Activated naive CD4-positive, alpha-beta T cell treated with anti-CD3 and anti-CD28 coated beads for 36 hours (primary cell): ENCODE measurements around the gene NKX6-2. TPM values are rescaled to one million over a fixed set of nuclear protein-coding genes. Genes with fewer than 3 reads are reported as not detected.

ENCODE experiments used
- CTCF ChIA-PET: fragments of 350-600 bp; sonication (Branson Sonifier 250); formaldehyde crosslinking; loops from one replicate; lab custom pipeline; 2021; ENCODE audit warnings: antibody characterized with exemption; lab: Charles Lee
- DNase-seq: peaks from one replicate; pipeline ENCODE4 v3.0.0-alpha.2; 2020
- H3K27ac Mint-ChIP-seq: one replicate; pipeline ENCODE4 v1.8.0; 2021; ENCODE audit warnings: mild to moderate bottlenecking, mixed read lengths
- H3K27me3 Mint-ChIP-seq: one replicate; pipeline ENCODE4 v1.8.0; 2021; ENCODE audit warnings: low read depth, mixed read lengths
- H3K36me3 Mint-ChIP-seq: one replicate; pipeline ENCODE4 v1.8.0; 2021; ENCODE audit warnings: low read depth, mixed read lengths
- H3K4me1 Mint-ChIP-seq: one replicate; pipeline ENCODE4 v1.8.0; 2021; ENCODE audit warnings: low read depth, mixed read lengths
- H3K4me3 Mint-ChIP-seq: one replicate; pipeline ENCODE4 v1.8.0; 2021; ENCODE audit warnings: mild to moderate bottlenecking, moderate library complexity, mixed read lengths
- H3K9me3 Mint-ChIP-seq: one replicate; pipeline ENCODE4 v1.8.0; 2021; ENCODE audit warnings: mixed read lengths
- intact Hi-C: fragments of 100-400 bp; cut with micrococcal nuclease; formaldehyde crosslinking; loops from one replicate; pipeline ENCODE4 v1.15.1; 2023
- total RNA-seq, 2 experiments: library from RNA; stranded (reverse); gene quantifications; one replicate each; pipeline ENCODE4 v1.2.3, GENCODE V29; 2021

NKX6-2 gene
- total RNA-seq, 2 experiments from 2014 or later, result not detected

DNA sequence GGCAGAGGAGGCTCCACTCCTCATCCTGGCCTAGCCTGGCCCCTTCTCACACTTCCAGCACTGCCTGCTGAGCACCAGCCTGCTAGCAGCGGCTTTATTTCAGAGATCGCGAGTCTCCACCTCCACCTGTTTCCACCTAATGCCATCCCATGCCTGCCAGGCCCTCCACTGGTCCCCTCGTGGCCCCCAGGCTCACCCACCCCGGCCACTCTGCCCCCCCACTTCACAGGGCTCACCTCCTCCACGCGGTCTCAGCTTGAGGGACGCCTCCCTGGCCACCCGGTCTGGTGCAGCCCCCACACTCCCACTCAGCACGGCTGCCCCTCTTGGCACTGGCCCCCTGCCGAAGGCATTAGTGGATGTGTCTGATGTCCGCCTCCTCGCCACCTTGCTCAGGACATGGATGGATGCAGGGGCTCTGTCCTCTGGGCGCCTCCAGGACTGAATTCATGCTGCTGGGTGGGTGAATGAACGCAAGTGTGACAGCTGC is 3.8 kb upstream of the NKX6-2 start:
- Mint-ChIP-seq H3K9me3 (no peaks in the 10 kb centered on the region), H3K4me1 (no peaks in the 10 kb centered on the region)
- CTCF ChIA-PET, result interaction anchor here (1.4 kb wide), 1 partner anchor 134 kb away, joined by 3 read pairs; no protein-coding TSS in a partner anchor

GRCh38 chr10:132788831-132789219 is 2.9 kb upstream of the NKX6-2 start:
- Mint-ChIP-seq H3K4me3 (no peak overlapping the region), H3K9me3 (no peaks in the 10 kb centered on the region), H3K27me3 (peaks cover 17% of the 10 kb centered on the region), H3K27ac (no peak overlapping the region), H3K4me1 (no peaks in the 10 kb centered on the region), H3K36me3 (no peaks in the 10 kb centered on the region)
- CTCF ChIA-PET, result no interaction called here
- DNase-seq, result no peak
- intact Hi-C loops, result loop anchor here (1.0 to 2.0 kb wide), 2 partner anchors 135 to 330 kb away; no protein-coding TSS in a partner anchor

More for the DNA sequence above, 3.8 kb upstream of the NKX6-2 start:
- no peak overlapping the region for H3K4me3 Mint-ChIP-seq
- no peak for DNase-seq
- H3K27me3 Mint-ChIP-seq, result peaks cover 15% of the 10 kb centered on the region
- no peaks in the 10 kb centered on the region for H3K36me3 Mint-ChIP-seq
- no peak overlapping the region for H3K27ac Mint-ChIP-seq
- intact Hi-C loops, result loop anchor here (2.0 kb wide), 1 partner anchor 331 kb away; no protein-coding TSS in a partner anchor

DNA sequence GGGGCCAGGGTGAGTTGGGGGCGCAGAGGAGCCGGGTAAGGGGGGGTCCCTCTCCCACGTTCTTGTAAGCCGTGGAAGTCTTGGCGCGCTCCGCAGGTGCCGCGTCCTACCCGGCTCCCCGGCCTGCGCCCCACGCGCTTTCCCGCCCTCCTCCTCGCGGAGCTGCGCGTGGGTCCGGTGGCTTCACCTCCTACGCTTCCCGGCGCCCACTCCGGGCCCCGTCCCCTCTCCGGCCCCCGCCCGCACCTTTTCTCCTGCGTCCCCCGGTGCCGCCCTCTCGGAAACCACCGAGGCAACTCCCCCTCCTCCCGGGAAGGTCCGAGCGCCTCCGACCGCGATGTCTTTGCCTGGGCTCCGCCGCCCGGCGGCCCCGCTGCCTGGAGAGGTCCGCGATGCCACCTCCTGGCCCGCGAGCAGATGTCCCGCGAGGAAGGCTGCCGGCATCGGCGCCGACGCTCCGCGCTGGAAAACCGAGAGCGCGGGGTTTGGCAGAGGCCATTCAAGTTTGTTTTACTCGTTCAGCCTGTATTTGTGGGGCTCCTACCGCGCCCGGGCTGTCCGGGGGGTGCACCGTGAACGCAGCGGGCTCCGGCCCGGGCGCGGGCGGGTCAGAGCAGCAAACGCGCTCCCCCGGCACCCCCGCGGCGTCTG is 2.4 kb upstream of the NKX6-2 start:
- peaks cover 4% of the 10 kb centered on the region for H3K36me3 Mint-ChIP-seq
- H3K9me3 Mint-ChIP-seq, result no peaks in the 10 kb centered on the region
- H3K4me3 Mint-ChIP-seq, result no peak overlapping the region
- CTCF ChIA-PET, result no interaction called here
- H3K4me1 Mint-ChIP-seq, result no peaks in the 10 kb centered on the region
- H3K27ac Mint-ChIP-seq, result no peak overlapping the region
- peak; percentile 23 for DNase-seq
- peaks cover 23% of the 10 kb centered on the region for H3K27me3 Mint-ChIP-seq
- intact Hi-C loops, result loop anchor here (1.0 to 2.0 kb wide), 2 partner anchors 134 to 330 kb away; no protein-coding TSS in a partner anchor

- Mint-ChIP-seq H3K27ac (no peak overlapping the region), H3K4me3 (no peak overlapping the region), H3K36me3 (peaks cover 10% of the 10 kb centered on the region), H3K9me3 (no peaks in the 10 kb centered on the region), H3K4me1 (no peaks in the 10 kb centered on the region), H3K27me3 (peaks cover 23% of the 10 kb centered on the region)
- CTCF ChIA-PET, result no interaction called here
- intact Hi-C loops, result loop anchor here (1.0 to 2.0 kb wide), 2 partner anchors 133 to 329 kb away; no protein-coding TSS in a partner anchor
- DNase-seq, result no peak
These were observed 1.7 kb upstream of the NKX6-2 start for GRCh38 chr10:132787495-132788179.

- H3K27ac Mint-ChIP-seq, result no peak overlapping the region
- intact Hi-C loops, result no loop called here
- H3K9me3 Mint-ChIP-seq, result no peaks in the 10 kb centered on the region
- peaks cover 23% of the 10 kb centered on the region for H3K27me3 Mint-ChIP-seq
- H3K4me1 Mint-ChIP-seq, result no peaks in the 10 kb centered on the region
- CTCF ChIA-PET, result no interaction called here
- H3K4me3 Mint-ChIP-seq, result no peak overlapping the region
- peaks cover 12% of the 10 kb centered on the region for H3K36me3 Mint-ChIP-seq
- DNase-seq, result no peak
These were observed 1.0 kb upstream of the NKX6-2 start for GRCh38 chr10:132786884-132787494.

DNA sequence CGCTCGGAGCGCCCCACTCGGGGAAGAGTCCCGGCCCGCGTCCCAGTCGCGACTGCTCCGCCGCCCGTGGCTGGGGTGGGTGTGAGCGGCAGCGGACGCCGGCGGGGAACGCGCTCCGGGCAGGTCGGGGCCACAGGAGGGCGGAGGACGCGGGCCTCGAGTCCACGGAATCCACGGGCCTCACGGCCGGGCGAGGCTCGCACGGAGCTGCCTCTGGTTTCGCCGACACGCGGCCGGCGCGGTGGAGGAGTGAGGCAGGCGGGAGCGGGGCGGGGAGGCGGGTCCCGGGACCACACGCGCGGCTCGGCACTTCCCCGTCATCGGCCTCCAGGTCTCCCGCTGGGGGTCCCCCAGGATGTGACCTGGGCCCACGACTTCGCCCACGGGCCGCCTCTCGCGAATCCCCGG is 533 bp upstream of the NKX6-2 start:
- intact Hi-C loops, result no loop called here
- CTCF ChIA-PET, result no interaction called here
- no peak overlapping the region for H3K27ac Mint-ChIP-seq
- H3K36me3 Mint-ChIP-seq, result peaks cover 16% of the 10 kb centered on the region
- DNase-seq, result no peak
- no peak overlapping the region for H3K4me3 Mint-ChIP-seq
- H3K9me3 Mint-ChIP-seq, result no peaks in the 10 kb centered on the region
- H3K27me3 Mint-ChIP-seq, result peaks cover 23% of the 10 kb centered on the region
- no peaks in the 10 kb centered on the region for H3K4me1 Mint-ChIP-seq

GRCh38 chr10:132784866-132785722 is 853 bp downstream of the NKX6-2 start:
- intact Hi-C loops, result no loop called here
- Mint-ChIP-seq H3K9me3 (no peaks in the 10 kb centered on the region), H3K27me3 (peaks cover 18% of the 10 kb centered on the region), H3K4me1 (no peaks in the 10 kb centered on the region), H3K27ac (no peak overlapping the region), H3K36me3 (peaks cover 22% of the 10 kb centered on the region), H3K4me3 (no peak overlapping the region)
- no peak for DNase-seq
- CTCF ChIA-PET, result no interaction called here

DNA sequence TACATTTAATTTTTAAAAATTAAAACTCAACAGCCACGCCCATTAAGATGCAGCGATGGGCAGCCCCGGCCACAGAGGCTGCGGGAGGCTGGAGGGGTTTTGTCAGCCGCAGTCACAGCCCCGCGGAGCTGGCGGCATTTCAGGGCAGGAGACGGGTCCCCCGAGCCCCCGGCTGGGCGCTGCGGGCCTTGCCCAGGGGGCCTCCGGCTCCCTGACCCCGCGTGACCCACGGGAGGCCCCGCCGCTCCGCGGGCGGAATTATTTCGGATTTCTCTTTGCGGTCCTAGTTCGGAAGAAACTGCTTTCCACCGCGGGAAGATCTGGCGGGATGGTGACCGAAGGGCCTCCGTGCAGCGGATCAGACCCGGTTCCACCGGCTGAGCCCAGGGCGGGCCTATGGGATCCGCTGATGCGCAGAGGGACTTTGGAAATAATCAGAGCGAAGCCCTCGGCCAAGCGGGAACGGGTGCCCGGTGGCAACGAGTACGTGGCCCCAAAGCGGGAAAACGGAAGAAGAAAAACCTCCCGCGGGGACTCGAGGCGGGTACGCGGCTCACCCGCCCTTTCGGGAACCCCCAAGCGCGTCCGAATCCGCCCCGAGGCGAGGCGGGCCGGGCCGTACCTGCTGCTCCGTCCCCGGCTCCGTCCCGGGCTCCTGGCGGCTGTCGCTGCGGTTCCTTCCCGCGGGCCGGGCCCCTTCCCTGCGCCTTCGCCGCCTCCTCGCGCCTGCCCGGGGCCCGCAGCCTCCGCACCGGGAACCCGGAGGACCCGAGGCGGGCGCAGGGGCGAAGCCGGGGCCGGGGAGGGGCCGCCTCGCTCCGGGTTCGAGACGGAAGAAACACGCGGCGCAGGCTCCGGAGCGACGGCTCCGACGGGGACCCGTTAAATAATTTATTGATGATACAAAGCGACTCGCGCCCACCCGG is 1.7 kb downstream of the NKX6-2 start:
- H3K4me1 Mint-ChIP-seq, result no peaks in the 10 kb centered on the region
- intact Hi-C loops, result no loop called here
- peaks cover 14% of the 10 kb centered on the region for H3K27me3 Mint-ChIP-seq
- CTCF ChIA-PET, result no interaction called here
- peaks cover 23% of the 10 kb centered on the region for H3K36me3 Mint-ChIP-seq
- no peak overlapping the region for H3K4me3 Mint-ChIP-seq
- DNase-seq, result no peak
- H3K9me3 Mint-ChIP-seq, result no peaks in the 10 kb centered on the region
- H3K27ac Mint-ChIP-seq, result no peak overlapping the region

DNA sequence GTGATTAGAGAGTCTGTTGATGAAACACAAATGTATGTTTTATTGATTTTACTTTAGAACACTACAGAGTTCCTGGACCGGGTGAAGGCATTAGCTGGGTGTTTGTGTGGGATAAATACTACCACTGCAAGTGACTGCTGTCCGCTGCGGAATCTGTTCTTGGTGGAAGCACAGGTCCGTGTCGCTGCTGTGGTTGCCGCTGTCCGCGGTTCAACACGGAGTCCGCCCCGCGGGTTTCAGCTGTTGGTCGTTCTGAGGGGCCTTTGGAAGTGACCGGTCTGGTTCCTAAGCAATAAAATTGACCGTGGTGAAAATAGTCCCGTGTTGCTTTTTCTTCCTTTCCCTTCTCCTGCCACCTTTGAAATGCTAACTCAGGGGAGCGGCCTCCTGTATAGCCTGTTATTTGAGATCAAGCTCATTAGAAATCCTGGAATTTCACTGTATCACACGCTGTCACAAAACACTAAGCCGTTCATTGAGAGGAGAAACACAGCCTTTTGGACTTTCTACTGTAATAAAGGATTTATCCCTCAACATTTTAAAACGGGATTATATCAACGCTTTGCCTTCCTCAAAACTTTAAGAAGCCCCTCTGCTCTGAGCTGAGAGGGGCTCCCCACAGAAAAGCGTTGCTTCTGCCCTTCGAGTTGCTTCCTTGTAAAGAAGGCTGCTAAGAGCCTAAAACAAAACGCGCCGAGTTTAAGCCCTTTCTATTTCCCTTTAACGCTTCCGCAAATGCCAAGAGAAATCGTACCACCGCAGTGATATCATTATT is 2.6 kb downstream of the NKX6-2 start:
- CTCF ChIA-PET, result no interaction called here
- intact Hi-C loops, result no loop called here
- Mint-ChIP-seq H3K27ac (peak overlapping the region; percentile 21), H3K27me3 (peaks cover 10% of the 10 kb centered on the region), H3K4me1 (no peaks in the 10 kb centered on the region), H3K36me3 (peaks cover 25% of the 10 kb centered on the region), H3K4me3 (no peak overlapping the region), H3K9me3 (no peaks in the 10 kb centered on the region)
- no peak for DNase-seq

DNA sequence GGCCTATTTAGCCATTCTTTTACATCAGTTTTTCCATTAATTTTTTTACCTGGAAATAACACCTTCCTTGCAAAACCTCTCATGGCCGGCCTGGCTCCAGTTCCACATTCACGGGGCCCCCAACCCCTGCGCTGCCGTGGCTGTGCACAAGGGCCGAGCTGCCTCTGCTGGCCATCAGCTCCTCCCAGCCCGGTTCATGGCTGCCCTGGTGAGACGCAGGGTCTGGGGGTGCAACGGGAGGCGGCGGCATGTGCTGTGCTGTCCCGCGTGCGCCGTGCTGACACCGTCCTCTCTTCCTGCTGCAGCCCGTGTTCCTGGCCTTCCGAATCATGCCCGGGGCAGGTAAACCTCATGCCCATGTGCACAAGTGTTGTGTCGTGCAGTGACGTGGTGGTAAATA is 4.4 kb downstream of the NKX6-2 start:
- Mint-ChIP-seq H3K27me3 (peaks cover 8% of the 10 kb centered on the region), H3K36me3 (peaks cover 28% of the 10 kb centered on the region), H3K9me3 (no peaks in the 10 kb centered on the region), H3K4me1 (no peaks in the 10 kb centered on the region), H3K4me3 (no peak overlapping the region), H3K27ac (no peak overlapping the region)
- CTCF ChIA-PET, result no interaction called here
- DNase-seq, result no peak
- intact Hi-C loops, result no loop called here

DNA sequence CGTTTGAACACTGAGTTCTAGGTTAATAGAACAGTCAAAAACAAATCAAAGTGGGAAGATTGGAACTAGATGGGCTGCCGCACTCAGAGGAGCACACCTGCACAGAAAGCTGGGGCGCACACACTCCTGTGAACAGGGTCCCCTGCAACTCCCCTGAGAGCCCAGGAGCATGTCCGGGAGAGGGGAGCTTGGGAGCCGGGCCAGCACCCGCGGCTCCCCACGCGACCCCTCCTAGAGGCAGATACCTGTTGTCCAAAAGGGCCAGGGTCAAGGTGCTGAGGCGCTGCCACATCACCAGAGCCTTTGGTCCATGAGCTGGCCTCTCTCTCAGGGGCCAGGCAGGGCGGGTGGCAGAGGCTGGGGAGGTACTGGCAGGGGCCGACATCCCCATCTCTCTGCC is 5.6 kb downstream of the NKX6-2 start:
- DNase-seq, result no peak
- H3K4me3 Mint-ChIP-seq, result no peak overlapping the region

More for the DNA sequence above, 5.6 kb downstream of the NKX6-2 start:
- intact Hi-C loops, result no loop called here
- H3K27ac Mint-ChIP-seq, result no peak overlapping the region
- CTCF ChIA-PET, result no interaction called here
- H3K9me3 Mint-ChIP-seq, result no peaks in the 10 kb centered on the region
- peaks cover 28% of the 10 kb centered on the region for H3K36me3 Mint-ChIP-seq
- H3K4me1 Mint-ChIP-seq, result no peaks in the 10 kb centered on the region
- peaks cover 8% of the 10 kb centered on the region for H3K27me3 Mint-ChIP-seq
